Measurements from ENCODE around the gene CHST7. TPM values are rescaled to one million over a fixed set of nuclear protein-coding genes. Genes with fewer than 3 reads are reported as not detected.

The CHST7 gene
- total RNA-seq, 8 experiments from 2014 or later, result 1.0 to 36.7 (median 2.6) TPM

DNA sequence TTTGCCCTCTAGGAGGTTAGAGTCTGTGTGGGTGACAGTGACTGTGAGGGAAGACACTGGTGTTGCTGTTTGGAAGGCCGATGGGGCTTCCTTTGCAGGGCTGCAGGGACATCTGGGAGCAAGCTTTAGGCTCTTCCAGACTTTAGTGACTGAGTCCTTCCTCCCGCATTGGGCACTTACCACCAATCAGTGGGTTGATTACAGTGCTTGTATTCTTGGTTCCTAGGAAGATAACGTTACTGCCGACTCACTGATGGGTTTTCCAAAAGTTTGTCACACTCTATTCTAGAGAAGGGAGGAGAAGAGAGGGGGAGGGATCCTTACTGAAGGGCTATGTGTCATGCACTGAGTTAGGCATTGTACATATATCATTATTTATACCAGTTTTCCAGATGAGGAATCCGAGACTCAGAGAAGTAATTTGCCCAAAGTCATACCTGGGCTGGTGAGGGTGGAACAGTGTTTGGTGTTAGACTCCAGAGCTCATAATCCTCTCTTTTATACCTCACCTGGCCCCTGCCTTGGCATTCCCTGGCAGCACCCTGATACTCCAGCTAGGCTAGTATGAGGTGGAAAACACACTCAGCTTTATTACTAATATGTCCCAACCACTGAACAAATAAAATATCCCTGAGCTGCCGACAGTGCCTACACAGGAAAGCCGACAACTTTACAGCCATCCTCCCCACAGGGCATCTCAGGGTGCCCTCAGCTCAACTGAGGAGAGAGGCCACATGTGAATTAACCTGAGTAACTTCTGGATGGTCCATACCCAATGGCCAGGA, 3.8 kb downstream of the CHST7 start:
- WGBS, 10 experiments, result 29 to 100% (median 39%) methylated on average over 1 to 5 of the region's 7 CpGs; no CpG with 5 or more reads in 6 of the 10 experiments
- no peak overlapping the region for H3K27ac ChIP-seq
- in situ Hi-C loops (cut with MboI; ENCODE audit: low pct_unique_long_range_greater_than_20kb in 2 of 9, low sequenced_read_pairs in 9 of 9, unreplicated experiment in 9 of 9), result no loop called here
- peak in 2 of 8 experiments; percentile 10 for ATAC-seq (replicated peaks in 6 of 8)
- H3K4me1 ChIP-seq (replicated peaks in 1 of 2), result peaks cover 0 to 4% of the 10 kb centered on the region in 2 donors
- H3K4me3 ChIP-seq, result no peak overlapping the region

DNA sequence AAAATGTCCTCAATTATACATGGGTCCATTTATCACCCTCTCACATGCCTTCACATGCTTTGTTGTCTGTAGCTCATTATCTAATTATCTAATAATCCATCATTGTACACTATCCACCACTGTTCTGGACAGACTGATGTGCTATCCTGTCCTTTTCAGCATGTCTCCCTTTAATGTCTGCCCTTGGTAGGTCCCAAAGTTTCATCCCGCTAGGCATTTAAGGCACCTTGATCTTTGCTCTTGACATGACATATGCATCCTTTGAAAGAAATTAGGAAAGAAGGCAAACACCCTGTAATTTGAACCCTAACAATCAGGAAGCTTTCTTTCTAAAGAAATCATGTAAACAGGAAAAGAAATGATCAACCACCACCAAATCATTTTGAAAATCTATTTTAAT, 5.7 kb downstream of the CHST7 start:
- in situ Hi-C loops (cut with MboI; ENCODE audit: low pct_unique_long_range_greater_than_20kb in 2 of 9, low sequenced_read_pairs in 9 of 9, unreplicated experiment in 9 of 9), result no loop called here
- Histone ChIP-seq H3K4me3 (no peak overlapping the region), H3K27ac (no peak overlapping the region), H3K4me1 (replicated peaks in 1 of 2) (peaks cover 0 to 4% of the 10 kb centered on the region in 2 donors)
- WGBS, 10 experiments, result 45% methylated on average over 1 of the region's 1 CpG; no CpG with 5 or more reads in 9 of the 10 experiments
- ATAC-seq (replicated peaks in 6 of 8), result no peak

DNA sequence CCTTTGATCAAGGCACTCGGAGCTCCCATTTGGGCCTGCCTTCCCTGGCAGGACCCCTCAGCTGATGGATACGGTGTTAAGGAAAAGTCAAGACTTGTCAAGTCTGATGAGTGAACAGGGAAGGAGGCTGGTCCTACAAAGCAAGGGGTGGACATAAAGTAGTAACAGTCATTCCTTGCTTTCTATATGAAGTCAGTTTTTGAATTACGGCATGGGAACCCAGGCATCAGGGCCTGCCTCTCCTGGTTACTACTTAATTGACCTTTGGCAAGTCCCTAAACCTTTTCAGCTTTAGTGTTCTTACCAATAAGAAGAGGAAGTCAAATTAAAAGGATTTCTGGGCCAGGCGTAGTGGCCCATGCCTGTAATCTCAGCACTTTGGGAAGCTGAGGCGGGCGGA, 7.0 kb downstream of the CHST7 start:
- Histone ChIP-seq H3K27ac (no peak overlapping the region), H3K4me1 (replicated peaks in 1 of 2) (peaks cover 0 to 4% of the 10 kb centered on the region in 2 donors), H3K4me3 (no peak overlapping the region)
- ATAC-seq (replicated peaks in 6 of 8), result no peak
- WGBS, 10 experiments, result 70 to 100% (median 88%) methylated on average over 1 to 5 of the region's 6 CpGs; no CpG with 5 or more reads in 6 of the 10 experiments
- in situ Hi-C loops (cut with MboI; ENCODE audit: low pct_unique_long_range_greater_than_20kb in 2 of 9, low sequenced_read_pairs in 9 of 9, unreplicated experiment in 9 of 9), result no loop called here

DNA sequence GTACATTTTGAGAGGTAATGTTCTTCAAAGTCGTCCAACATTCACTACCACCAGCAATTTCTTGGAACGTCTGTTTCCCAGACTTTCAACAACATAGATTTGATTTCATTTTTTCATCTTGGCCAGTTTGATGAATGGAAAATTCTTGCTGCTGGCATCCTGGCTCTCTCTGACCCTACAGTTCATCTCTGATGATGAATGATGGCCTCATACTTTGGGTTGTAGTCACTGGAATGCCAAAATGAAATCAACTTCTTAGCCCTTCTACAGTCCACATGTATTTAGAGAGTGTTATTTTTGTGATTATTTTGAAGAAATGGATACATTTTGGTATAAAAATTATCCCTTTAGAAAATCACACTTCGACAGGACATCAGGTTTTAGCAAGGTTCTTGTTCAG, 8.8 kb downstream of the CHST7 start:
- Histone ChIP-seq H3K4me3 (no peak overlapping the region), H3K27ac (no peak overlapping the region), H3K4me1 (replicated peaks in 1 of 2) (no peaks in the 10 kb centered on the region)
- WGBS, 10 experiments, result 25 to 100% (median 32%) methylated on average over 1 to 2 of the region's 3 CpGs; no CpG with 5 or more reads in 4 of the 10 experiments
- in situ Hi-C loops (cut with MboI; ENCODE audit: low pct_unique_long_range_greater_than_20kb in 2 of 9, low sequenced_read_pairs in 9 of 9, unreplicated experiment in 9 of 9), result no loop called here
- no peak for ATAC-seq (replicated peaks in 6 of 8)

- 0 to 18% methylated on average over 1 of the region's 1 CpG; no CpG with 5 or more reads in 8 of the 10 experiments for WGBS, 10 experiments
- ATAC-seq (replicated peaks in 6 of 8), result peak; percentile 34 to 79 (median 54)
- H3K27ac ChIP-seq, result no peak overlapping the region
- H3K4me3 ChIP-seq, result no peak overlapping the region
- no peaks in the 10 kb centered on the region for H3K4me1 ChIP-seq (replicated peaks in 1 of 2)
- in situ Hi-C loops (cut with MboI; ENCODE audit: low pct_unique_long_range_greater_than_20kb in 2 of 9, low sequenced_read_pairs in 9 of 9, unreplicated experiment in 9 of 9), result no loop called here
These were observed 9.4 kb downstream of the CHST7 start for GRCh38 chrX:46582966-46583365.

- 0 to 100% (median 100%) methylated on average over 1 to 2 of the region's 2 CpGs; no CpG with 5 or more reads in 1 of the 10 experiments for WGBS, 10 experiments
- in situ Hi-C loops (cut with MboI; ENCODE audit: low pct_unique_long_range_greater_than_20kb in 2 of 9, low sequenced_read_pairs in 9 of 9, unreplicated experiment in 9 of 9), result no loop called here
- ATAC-seq (replicated peaks in 6 of 8), result no peak
- Histone ChIP-seq H3K4me3 (no peak overlapping the region), H3K4me1 (replicated peaks in 1 of 2) (peaks cover 0 to 3% of the 10 kb centered on the region in 2 donors), H3K27ac (no peak overlapping the region)
These were observed 11.2 kb downstream of the CHST7 start for GRCh38 chrX:46584736-46585135.

GRCh38 chrX:46587158-46587557, 13.6 kb downstream of the CHST7 start:
- in situ Hi-C loops (cut with MboI; ENCODE audit: low pct_unique_long_range_greater_than_20kb in 2 of 9, low sequenced_read_pairs in 9 of 9, unreplicated experiment in 9 of 9), result no loop called here
- 17 to 90% (median 40%) methylated on average over 1 to 5 of the region's 5 CpGs; no CpG with 5 or more reads in 3 of the 10 experiments for WGBS, 10 experiments
- Histone ChIP-seq H3K4me1 (replicated peaks in 1 of 2) (peaks cover 0 to 3% of the 10 kb centered on the region in 2 donors), H3K27ac (no peak overlapping the region), H3K4me3 (no peak overlapping the region)
- ATAC-seq (replicated peaks in 6 of 8), result peak in 2 of 8 experiments; percentile 57 to 63

GRCh38 chrX:46587753-46588171, 14.2 kb downstream of the CHST7 start:
- WGBS, 10 experiments, result 0 to 40% (median 24%) methylated on average over 1 to 4 of the region's 5 CpGs; no CpG with 5 or more reads in 6 of the 10 experiments
- no peak overlapping the region for H3K27ac ChIP-seq
- H3K4me3 ChIP-seq, result no peak overlapping the region
- peaks cover 0 to 3% of the 10 kb centered on the region in 2 donors for H3K4me1 ChIP-seq (replicated peaks in 1 of 2)
- in situ Hi-C loops (cut with MboI; ENCODE audit: low pct_unique_long_range_greater_than_20kb in 2 of 9, low sequenced_read_pairs in 9 of 9, unreplicated experiment in 9 of 9), result no loop called here
- ATAC-seq (replicated peaks in 6 of 8), result no peak

- no peak overlapping the region for H3K27ac ChIP-seq
These were observed 14.7 kb downstream of the CHST7 start for GRCh38 chrX:46588263-46588662.

GRCh38 chrX:46589977-46590723, 16.6 kb downstream of the CHST7 start:
- no peak for ATAC-seq (replicated peaks in 6 of 8)
- in situ Hi-C loops (cut with MboI; ENCODE audit: low pct_unique_long_range_greater_than_20kb in 2 of 9, low sequenced_read_pairs in 9 of 9, unreplicated experiment in 9 of 9), result no loop called here

More at GRCh38 chrX:46588263-46588662, 14.7 kb downstream of the CHST7 start:
- Histone ChIP-seq H3K4me1 (replicated peaks in 1 of 2) (peaks cover 0 to 3% of the 10 kb centered on the region in 2 donors), H3K4me3 (no peak overlapping the region)
- no peak for ATAC-seq (replicated peaks in 6 of 8)
- 0 to 50% (median 7%) methylated on average over 1 to 4 of the region's 4 CpGs; no CpG with 5 or more reads in 5 of the 10 experiments for WGBS, 10 experiments
- in situ Hi-C loops (cut with MboI; ENCODE audit: low pct_unique_long_range_greater_than_20kb in 2 of 9, low sequenced_read_pairs in 9 of 9, unreplicated experiment in 9 of 9), result no loop called here

GRCh38 chrX:46595084-46595483, 21.5 kb downstream of the CHST7 start:
- H3K27ac ChIP-seq, result no peak overlapping the region
- no peaks in the 10 kb centered on the region for H3K4me1 ChIP-seq (replicated peaks in 1 of 2)
- H3K4me3 ChIP-seq, result no peak overlapping the region
- 9 to 100% (median 77%) methylated on average over 1 of the region's 1 CpG; no CpG with 5 or more reads in 4 of the 10 experiments for WGBS, 10 experiments
- in situ Hi-C loops (cut with MboI; ENCODE audit: low pct_unique_long_range_greater_than_20kb in 2 of 9, low sequenced_read_pairs in 9 of 9, unreplicated experiment in 9 of 9), result no loop called here
- no peak for ATAC-seq (replicated peaks in 6 of 8)

More at GRCh38 chrX:46589977-46590723, 16.6 kb downstream of the CHST7 start:
- no peak overlapping the region for H3K4me3 ChIP-seq
- H3K27ac ChIP-seq, result no peak overlapping the region
- H3K4me1 ChIP-seq (replicated peaks in 1 of 2), result peaks cover 0 to 3% of the 10 kb centered on the region in 2 donors
- 52 to 100% (median 88%) methylated on average over 1 to 7 of the region's 7 CpGs; no CpG with 5 or more reads in 3 of the 10 experiments for WGBS, 10 experiments

DNA sequence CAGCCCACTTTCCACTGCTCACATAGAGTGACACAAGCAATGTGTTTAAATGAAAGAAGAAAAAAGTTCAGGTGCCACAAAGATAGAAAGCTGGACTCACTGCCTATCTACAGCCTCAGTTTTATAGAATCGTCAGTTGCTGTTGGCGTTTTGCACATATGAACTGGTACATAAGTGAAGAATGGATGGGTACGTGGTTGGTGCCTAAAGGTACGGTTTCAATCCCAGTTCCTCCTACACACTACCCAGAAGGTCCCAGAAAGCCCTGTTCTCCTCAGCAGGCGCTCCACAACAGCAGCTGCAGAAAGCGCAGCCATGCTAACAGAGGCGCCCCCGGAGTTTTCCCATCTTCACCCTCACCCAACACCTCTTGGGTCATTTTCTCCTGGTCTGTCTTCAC, 23.6 kb downstream of the CHST7 start:
- Histone ChIP-seq H3K27ac (no peak overlapping the region), H3K4me1 (replicated peaks in 1 of 2) (no peaks in the 10 kb centered on the region), H3K4me3 (no peak overlapping the region)
- in situ Hi-C loops (cut with MboI; ENCODE audit: low pct_unique_long_range_greater_than_20kb in 2 of 9, low sequenced_read_pairs in 9 of 9, unreplicated experiment in 9 of 9), result no loop called here
- ATAC-seq (replicated peaks in 6 of 8), result no peak
- WGBS, 10 experiments, result 42 to 89% methylated on average over 6 to 7 of the region's 8 CpGs; no CpG with 5 or more reads in 8 of the 10 experiments

DNA sequence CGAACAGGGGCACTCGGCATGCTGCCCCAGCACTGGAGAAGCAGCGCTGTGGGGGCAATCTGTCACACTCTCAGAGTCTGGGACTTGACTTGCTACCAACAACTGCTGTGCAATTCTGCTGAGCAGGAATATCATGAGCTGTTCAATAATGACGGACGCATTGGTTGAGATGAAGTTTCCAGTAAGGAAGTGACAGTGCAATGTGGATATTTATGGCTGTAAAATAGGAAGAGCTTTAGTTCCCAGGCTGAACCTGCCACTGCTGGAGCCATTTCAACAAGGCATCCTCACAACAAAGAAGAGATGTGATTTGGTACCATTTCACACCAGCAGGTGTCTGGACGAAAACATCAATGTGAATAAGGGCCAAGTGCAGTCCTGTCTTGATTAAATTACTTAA, 24.2 kb downstream of the CHST7 start:
- Histone ChIP-seq H3K4me3 (no peak overlapping the region), H3K27ac (no peak overlapping the region), H3K4me1 (replicated peaks in 1 of 2) (no peaks in the 10 kb centered on the region)
- no peak for ATAC-seq (replicated peaks in 6 of 8)
- in situ Hi-C loops (cut with MboI; ENCODE audit: low pct_unique_long_range_greater_than_20kb in 2 of 9, low sequenced_read_pairs in 9 of 9, unreplicated experiment in 9 of 9), result no loop called here
- WGBS, 10 experiments, result 60 to 100% methylated on average over 1 to 5 of the region's 6 CpGs; no CpG with 5 or more reads in 8 of the 10 experiments
